HFFc6 (cell line): ENCODE measurements around the gene GDF7. TPM values are rescaled to one million over a fixed set of nuclear protein-coding genes. Genes with fewer than 3 reads are reported as not detected.

ENCODE experiments used
- DNase-seq: peaks from one replicate; pipeline ENCODE4 v3.0.0-alpha.2; 2018
- H3K27ac Mint-ChIP-seq: 2 replicates; pipeline ENCODE4 v1.8.0; 2020; ENCODE audit warnings: mild to moderate bottlenecking, mixed read lengths
- H3K27me3 Mint-ChIP-seq: 2 replicates; pipeline ENCODE4 v1.8.0; 2021; ENCODE audit warnings: mild to moderate bottlenecking, moderate library complexity, mixed read lengths; ENCODE audit not compliant: insufficient read depth
- H3K36me3 Mint-ChIP-seq: 2 replicates; pipeline ENCODE4 v1.8.0; 2021; ENCODE audit warnings: low read depth, mixed read lengths
- H3K4me1 Mint-ChIP-seq: 2 replicates; pipeline ENCODE4 v1.8.0; 2020; ENCODE audit warnings: low read depth, mixed read lengths
- H3K4me3 Mint-ChIP-seq: 2 replicates; pipeline ENCODE4 v1.8.0; 2020; ENCODE audit warnings: mild to moderate bottlenecking, moderate library complexity, mixed read lengths
- H3K9me3 Mint-ChIP-seq: 2 replicates; pipeline ENCODE4 v1.8.0; 2020; ENCODE audit warnings: mild to moderate bottlenecking, mixed read lengths
- CTCF ChIP-seq: fragments of 200-600 bp; sonication (generic); IDR thresholded peaks from 2 replicates; pipeline ENCODE4 v1.5.0; 2021; ENCODE audit warnings: antibody characterized with exemption, mild to moderate bottlenecking
- total RNA-seq, 6 experiments: library from RNA; stranded (reverse); fragmentation: NEBNext Ultra II Directional; extraction: Animal tissue kit (Norgen Biotek cat#: 25700); gene quantifications; 2 replicates in 1 of 6; 3 replicates in 5 of 6; pipeline ENCODE4 v1.2.3, GENCODE V29; 2021

Gene GDF7
- total RNA-seq, 6 experiments from 2014 or later, result 0.05 TPM; not detected in 5

- peaks cover 4% of the 10 kb centered on the region; the same call in 1 of the 2 replicates for H3K36me3 Mint-ChIP-seq
- no peak overlapping the region for H3K27ac Mint-ChIP-seq
- no peaks in the 10 kb centered on the region for H3K27me3 Mint-ChIP-seq
Measured at GRCh38 chr2:20697322-20697934, 30.5 kb downstream of the GDF7 start.

GRCh38 chr2:20698916-20699613 lies 32.1 kb downstream of the GDF7 start:
- DNase-seq, result no peak
- no peaks in the 10 kb centered on the region for H3K27me3 Mint-ChIP-seq
- no peak for TF ChIP-seq CTCF
- peaks cover 4% of the 10 kb centered on the region; the same call in 1 of the 2 replicates for H3K36me3 Mint-ChIP-seq
- H3K4me1 Mint-ChIP-seq, result peaks cover 41% of the 10 kb centered on the region
- H3K27ac Mint-ChIP-seq, result peak overlapping the region; percentile 69
- H3K9me3 Mint-ChIP-seq, result no peaks in the 10 kb centered on the region
- peak overlapping the region; percentile 59 for H3K4me3 Mint-ChIP-seq

More at GRCh38 chr2:20697322-20697934, 30.5 kb downstream of the GDF7 start:
- H3K4me1 Mint-ChIP-seq, result peaks cover 28% of the 10 kb centered on the region
- no peak for TF ChIP-seq CTCF
- no peak overlapping the region for H3K4me3 Mint-ChIP-seq
- H3K9me3 Mint-ChIP-seq, result no peaks in the 10 kb centered on the region
- no peak for DNase-seq

- peaks cover 53% of the 10 kb centered on the region for H3K4me1 Mint-ChIP-seq
- H3K4me3 Mint-ChIP-seq, result peak overlapping the region; percentile 64
- peaks cover 4% of the 10 kb centered on the region; the same call in 1 of the 2 replicates for H3K36me3 Mint-ChIP-seq
- peak overlapping the region; percentile 45; the same call in 1 of the 2 replicates for H3K27ac Mint-ChIP-seq
- TF ChIP-seq CTCF, result no peak
- no peaks in the 10 kb centered on the region for H3K9me3 Mint-ChIP-seq
- peak; percentile 25 for DNase-seq
- H3K27me3 Mint-ChIP-seq, result no peaks in the 10 kb centered on the region
Measured at GRCh38 chr2:20702563-20702962, 35.6 kb downstream of the GDF7 start.

DNA sequence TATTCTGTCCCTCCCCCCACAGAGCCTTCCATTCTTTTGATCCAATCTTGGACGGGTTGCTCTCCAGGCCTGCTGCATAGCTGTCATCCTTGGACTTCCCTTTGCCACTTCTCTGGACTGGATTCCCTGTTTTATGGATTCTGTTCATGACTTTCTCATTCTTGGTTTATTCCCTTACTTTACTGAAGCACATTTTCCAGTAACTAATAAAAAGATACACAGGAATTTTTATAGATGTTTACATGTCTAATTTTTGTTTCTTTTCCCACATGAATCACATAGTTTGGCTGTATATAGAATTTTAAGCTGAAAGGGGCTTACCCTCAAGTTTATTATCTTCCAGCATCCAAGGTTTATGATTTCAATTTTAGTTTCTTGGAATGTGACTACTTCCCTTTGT lies 37.9 kb downstream of the GDF7 start:
- no peaks in the 10 kb centered on the region for H3K9me3 Mint-ChIP-seq
- peaks cover 47% of the 10 kb centered on the region for H3K4me1 Mint-ChIP-seq
- peaks cover 4% of the 10 kb centered on the region; the same call in 1 of the 2 replicates for H3K36me3 Mint-ChIP-seq
- no peak overlapping the region for H3K4me3 Mint-ChIP-seq
- peak overlapping the region; percentile 34; the same call in 1 of the 2 replicates for H3K27ac Mint-ChIP-seq
- DNase-seq, result peak; percentile 28
- TF ChIP-seq CTCF, result no peak
- H3K27me3 Mint-ChIP-seq, result no peaks in the 10 kb centered on the region

DNA sequence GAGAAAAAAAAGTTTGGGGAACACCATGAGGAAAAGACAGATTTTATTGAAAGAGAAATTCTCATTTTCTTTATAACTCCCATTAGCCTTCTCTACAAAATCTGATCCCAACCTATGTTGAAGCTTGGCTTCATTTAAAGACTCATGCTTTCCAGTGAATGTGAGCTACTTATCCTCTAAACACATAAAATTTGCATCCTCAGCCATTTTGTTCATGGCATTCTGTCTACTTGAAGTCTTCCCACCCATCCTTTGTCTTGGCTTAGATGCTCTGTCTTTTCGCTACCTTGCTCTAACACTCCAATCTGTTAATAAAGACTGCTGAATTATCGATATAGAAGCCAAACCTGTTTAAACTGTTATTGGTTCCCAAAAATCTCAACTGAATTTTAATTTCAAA lies 39.3 kb downstream of the GDF7 start:
- Mint-ChIP-seq H3K4me1 (peaks cover 47% of the 10 kb centered on the region), H3K36me3 (peaks cover 10% of the 10 kb centered on the region), H3K27me3 (no peaks in the 10 kb centered on the region), H3K9me3 (no peaks in the 10 kb centered on the region), H3K4me3 (no peak overlapping the region), H3K27ac (no peak overlapping the region)
- DNase-seq, result no peak
- TF ChIP-seq CTCF, result no peak
